Measurements from ENCODE around the gene CPSF2. TPM values are rescaled to one million over a fixed set of nuclear protein-coding genes. Genes with fewer than 3 reads are reported as not detected.

The CPSF2 gene
- total RNA-seq (41.3 and 41.8 TPM in 2 replicates), polyA plus RNA-seq (46.9 and 55.7 TPM in 2 replicates), polyA minus RNA-seq (ENCODE audit: low replicate concordance) (6.6 and 14.9 TPM in 2 replicates)
- 50.1 and 57.3 TPM in 2 replicates for polyA plus RNA-seq (2012)

GRCh38 chr14:92121670-92122350 is at the start of gene CPSF2, which contains the start of gene NDUFB1:
Gene CPSF2 (plus strand): TSS chr14:92121969. CDS start chr14:92130985, 9,016 bp downstream.
Gene NDUFB1 (minus strand): TSS chr14:92121706. CDS start chr14:92117637, 4,069 bp downstream.
- Histone ChIP-seq H3K9ac (ENCODE audit: insufficient read depth, low read length) (peak within 1 kb of the TSS; percentile 99), H3K9me3 (ENCODE audit: control insufficient read depth, insufficient read depth, low read depth, low read length) (no peaks in the 10 kb centered on the region), H3K27ac (ENCODE audit: insufficient read depth, low read length) (peak within 1 kb of the TSS; percentile 98), H3K4me3 (replicated peaks in 1 of 4; ENCODE audit: control extremely low read depth in 1 of 4, insufficient read depth in 1 of 4, low read depth in 3 of 4, low read length in 4 of 4) (peak within 1 kb of the TSS; percentile 77 to 99 (median 91)), H3K4me2 (ENCODE audit: extremely low read depth, insufficient read depth, low read length) (peak within 1 kb of the TSS; percentile 96), H3K79me2 (ENCODE audit: control insufficient read depth, insufficient read depth, low read length) (peaks cover 30% of the 10 kb centered on the region), H2AFZ (ENCODE audit: low read length) (peak within 1 kb of the TSS; percentile 97), H3K36me3 (ENCODE audit: control insufficient read depth, insufficient read depth, low read length) (no peaks in the 10 kb centered on the region), H4K20me1 (ENCODE audit: control insufficient read depth, extremely low read depth, insufficient read depth, low read length) (no peaks in the 10 kb centered on the region), H3K4me1 (ENCODE audit: control insufficient read depth, extremely low read depth, insufficient read depth, low read length) (peaks cover 2% of the 10 kb centered on the region), H3K27me3 (ENCODE audit: control insufficient read depth, insufficient read depth, low read length) (no peaks in the 10 kb centered on the region)
- TF ChIP-seq CTCF (conservative IDR thresholded peaks at IDR 0.05 in 1 of 2, IDR thresholded peaks at IDR 0.05 in 1 of 2; ENCODE audit: low read depth in 1 of 2, low read length in 2 of 2) = no peak
- no peak for TF ChIP-seq EZH2 (IDR thresholded peaks at IDR 0.05; ENCODE audit: low read length, missing control alignments)
- peak; percentile 75 to 82 for DNase-seq (ENCODE audit: low read depth in 2 of 2)

DNA sequence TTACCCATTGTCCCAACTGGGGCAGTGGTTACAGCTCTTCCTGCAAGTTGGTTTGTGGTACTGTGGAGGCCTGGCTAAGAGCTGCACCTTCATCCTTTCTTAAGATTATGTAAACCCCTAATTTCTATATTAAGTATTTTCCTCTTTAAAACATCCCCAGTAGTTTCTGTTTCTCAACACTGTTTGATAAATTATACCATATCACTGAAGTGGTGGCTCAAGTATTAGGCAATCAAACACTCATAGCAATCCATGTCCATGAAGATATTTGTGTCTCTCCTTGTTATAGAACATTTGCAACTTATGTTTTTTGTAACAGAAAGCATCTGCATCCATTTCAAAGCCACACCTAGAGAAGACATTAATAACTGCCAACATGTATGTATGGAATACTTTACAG is 47.2 kb upstream of the CPSF2 start:
- H2AFZ ChIP-seq (ENCODE audit: low read length) = no peak overlapping the region
- no peak overlapping the region for H3K4me3 ChIP-seq (replicated peaks in 1 of 4; ENCODE audit: control extremely low read depth in 1 of 4, insufficient read depth in 1 of 4, low read depth in 3 of 4, low read length in 4 of 4)
- no peak overlapping the region for H3K4me2 ChIP-seq (ENCODE audit: extremely low read depth, insufficient read depth, low read length)
- no peaks in the 10 kb centered on the region for H3K4me1 ChIP-seq (ENCODE audit: control insufficient read depth, extremely low read depth, insufficient read depth, low read length)
- no peak overlapping the region for H3K27ac ChIP-seq (ENCODE audit: insufficient read depth, low read length)
- H3K79me2 ChIP-seq (ENCODE audit: control insufficient read depth, insufficient read depth, low read length) = no peaks in the 10 kb centered on the region
- H3K27me3 ChIP-seq (ENCODE audit: control insufficient read depth, insufficient read depth, low read length) = no peaks in the 10 kb centered on the region
- H3K36me3 ChIP-seq (ENCODE audit: control insufficient read depth, insufficient read depth, low read length) = no peaks in the 10 kb centered on the region
- H3K9ac ChIP-seq (ENCODE audit: insufficient read depth, low read length) = no peak overlapping the region
- DNase-seq (ENCODE audit: low read depth in 2 of 2) = peak in 1 of 2 donors; percentile 29
- no peaks in the 10 kb centered on the region for H3K9me3 ChIP-seq (ENCODE audit: control insufficient read depth, insufficient read depth, low read depth, low read length)
- TF ChIP-seq EZH2 (IDR thresholded peaks at IDR 0.05; ENCODE audit: low read length, missing control alignments) = no peak
- TF ChIP-seq CTCF (conservative IDR thresholded peaks at IDR 0.05 in 1 of 2, IDR thresholded peaks at IDR 0.05 in 1 of 2; ENCODE audit: low read depth in 1 of 2, low read length in 2 of 2) = no peak
- H4K20me1 ChIP-seq (ENCODE audit: control insufficient read depth, extremely low read depth, insufficient read depth, low read length) = no peaks in the 10 kb centered on the region

DNA sequence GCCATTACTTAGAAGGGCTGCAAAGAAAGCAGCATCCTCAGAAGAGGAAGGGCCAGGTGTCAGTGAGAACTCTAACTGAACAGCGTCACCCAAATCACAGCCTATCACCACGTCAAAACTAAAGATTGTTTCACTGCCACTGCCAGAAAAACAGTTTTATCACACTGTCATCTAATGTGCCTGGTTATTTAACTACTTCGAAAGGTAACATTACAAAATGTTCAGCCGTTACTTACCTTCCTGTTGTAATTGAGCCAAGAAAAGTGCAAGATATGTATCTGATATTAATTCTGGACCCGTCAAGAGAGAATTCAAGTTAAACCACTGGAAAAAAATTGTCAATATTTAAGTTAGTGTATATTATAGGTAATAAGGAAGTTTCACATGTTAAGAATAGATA is 33.3 kb upstream of the CPSF2 start:
- no peak for DNase-seq (ENCODE audit: low read depth in 2 of 2)
- Histone ChIP-seq H4K20me1 (ENCODE audit: control insufficient read depth, extremely low read depth, insufficient read depth, low read length) (no peaks in the 10 kb centered on the region), H3K4me2 (ENCODE audit: extremely low read depth, insufficient read depth, low read length) (no peak overlapping the region), H3K79me2 (ENCODE audit: control insufficient read depth, insufficient read depth, low read length) (no peaks in the 10 kb centered on the region), H3K9me3 (ENCODE audit: control insufficient read depth, insufficient read depth, low read depth, low read length) (no peaks in the 10 kb centered on the region), H3K4me3 (replicated peaks in 1 of 4; ENCODE audit: control extremely low read depth in 1 of 4, insufficient read depth in 1 of 4, low read depth in 3 of 4, low read length in 4 of 4) (no peak overlapping the region), H3K9ac (ENCODE audit: insufficient read depth, low read length) (no peak overlapping the region), H3K27ac (ENCODE audit: insufficient read depth, low read length) (no peak overlapping the region), H3K4me1 (ENCODE audit: control insufficient read depth, extremely low read depth, insufficient read depth, low read length) (no peaks in the 10 kb centered on the region), H3K36me3 (ENCODE audit: control insufficient read depth, insufficient read depth, low read length) (peaks cover 1% of the 10 kb centered on the region), H2AFZ (ENCODE audit: low read length) (no peak overlapping the region), H3K27me3 (ENCODE audit: control insufficient read depth, insufficient read depth, low read length) (no peaks in the 10 kb centered on the region)
- TF ChIP-seq EZH2 (IDR thresholded peaks at IDR 0.05; ENCODE audit: low read length, missing control alignments) (no peak), CTCF (conservative IDR thresholded peaks at IDR 0.05 in 1 of 2, IDR thresholded peaks at IDR 0.05 in 1 of 2; ENCODE audit: low read depth in 1 of 2, low read length in 2 of 2) (no peak)

All from fibroblast of lung (primary cell).